Esophagus muscularis mucosa (tissue), 3 donors: ENCODE results near the gene DNHD1.

ENCODE experiments used
- POLR2A ChIP-seq: fragments of 450-650 bp; IDR thresholded peaks from one replicate; pipeline ENCODE4 v1.6.1; 2017; ENCODE audit warnings: antibody characterized with exemption, moderate library complexity, mild to moderate bottlenecking, low read depth
- POLR2AphosphoS5 ChIP-seq, 2 donors: sonication (generic); formaldehyde crosslinking; IDR thresholded peaks; one replicate each; pipeline ENCODE4 v1.6.1; 2017; ENCODE audit warnings: antibody characterized with exemption in 2 of 2
- TF ChIP-seq, protein P1 (sequence below), 3 experiments: fragments of 200-600 bp in 2 of 3; fragments of 450-650 bp in 1 of 3; sonication (generic) in 2 of 3; IDR thresholded peaks; one replicate each; pipeline ENCODE4 v1.5.1; 2017 to 2019; ENCODE audit warnings: antibody characterized with exemption in 3 of 3, mild to moderate bottlenecking in 2 of 3, moderate library complexity in 1 of 3

DNA sequence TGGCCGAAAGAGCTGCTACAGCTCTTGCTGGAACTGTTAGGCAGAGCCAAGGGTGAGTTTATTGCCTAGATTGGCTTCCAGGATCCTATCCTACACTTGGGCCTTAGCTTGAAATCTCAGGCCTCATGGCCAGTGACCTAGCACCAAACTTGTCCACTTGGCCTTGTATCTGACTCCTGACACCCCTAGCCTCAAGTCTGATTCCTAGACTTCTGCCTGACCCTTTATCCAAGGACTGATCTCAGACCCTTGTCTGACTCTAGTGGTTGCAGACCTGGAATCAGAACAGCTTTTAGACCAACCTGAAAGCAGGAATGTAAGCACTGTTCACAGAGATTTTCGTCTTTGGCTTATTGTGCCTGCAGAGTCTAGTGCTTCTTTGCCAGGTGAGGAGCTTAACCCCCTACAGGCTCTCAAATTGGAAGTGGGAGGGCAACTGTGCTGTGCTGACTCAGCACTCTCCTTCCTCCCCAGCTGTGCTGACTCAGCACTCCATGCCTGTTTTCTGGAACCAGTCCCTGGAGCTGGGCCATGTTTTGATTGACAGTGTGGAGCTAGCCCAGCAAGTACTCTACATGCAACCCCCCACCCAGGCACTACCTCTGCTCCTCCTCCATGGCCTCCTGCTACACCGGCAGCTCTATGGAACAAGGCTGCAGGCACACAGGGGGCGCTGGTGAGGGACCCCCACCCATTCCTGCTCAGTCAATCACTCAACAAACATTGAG, 71.3 kb downstream of the DNHD1 start:
- TF ChIP-seq, protein P1, sequence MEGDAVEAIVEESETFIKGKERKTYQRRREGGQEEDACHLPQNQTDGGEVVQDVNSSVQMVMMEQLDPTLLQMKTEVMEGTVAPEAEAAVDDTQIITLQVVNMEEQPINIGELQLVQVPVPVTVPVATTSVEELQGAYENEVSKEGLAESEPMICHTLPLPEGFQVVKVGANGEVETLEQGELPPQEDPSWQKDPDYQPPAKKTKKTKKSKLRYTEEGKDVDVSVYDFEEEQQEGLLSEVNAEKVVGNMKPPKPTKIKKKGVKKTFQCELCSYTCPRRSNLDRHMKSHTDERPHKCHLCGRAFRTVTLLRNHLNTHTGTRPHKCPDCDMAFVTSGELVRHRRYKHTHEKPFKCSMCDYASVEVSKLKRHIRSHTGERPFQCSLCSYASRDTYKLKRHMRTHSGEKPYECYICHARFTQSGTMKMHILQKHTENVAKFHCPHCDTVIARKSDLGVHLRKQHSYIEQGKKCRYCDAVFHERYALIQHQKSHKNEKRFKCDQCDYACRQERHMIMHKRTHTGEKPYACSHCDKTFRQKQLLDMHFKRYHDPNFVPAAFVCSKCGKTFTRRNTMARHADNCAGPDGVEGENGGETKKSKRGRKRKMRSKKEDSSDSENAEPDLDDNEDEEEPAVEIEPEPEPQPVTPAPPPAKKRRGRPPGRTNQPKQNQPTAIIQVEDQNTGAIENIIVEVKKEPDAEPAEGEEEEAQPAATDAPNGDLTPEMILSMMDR (IDR thresholded peaks at IDR 0.05), result no peak
- TF ChIP-seq POLR2A, result no peak
- TF ChIP-seq POLR2AphosphoS5 (IDR thresholded peaks at IDR 0.05), result no peak
